Suprapubic skin (tissue), 3 donors: ENCODE measurements around the gene ECE2.

ENCODE experiments used
- CTCF ChIP-seq, 2 donors: fragments of 200-600 bp in 1 of 2; fragments of 450-650 bp in 1 of 2; sonication (generic) in 1 of 2; IDR thresholded peaks; one replicate each; pipeline ENCODE4 v1.5.1; 2016 to 2019; ENCODE audit warnings: antibody characterized with exemption in 2 of 2, mild to moderate bottlenecking in 1 of 2, moderate library complexity in 1 of 2
- POLR2A ChIP-seq, 2 donors: fragments of 450-650 bp; IDR thresholded peaks; one replicate each; pipeline ENCODE4 v1.6.1; 2017; ENCODE audit warnings: antibody characterized with exemption in 2 of 2, mild to moderate bottlenecking in 2 of 2, moderate library complexity in 2 of 2

- no peak for TF ChIP-seq CTCF (IDR thresholded peaks at IDR 0.05)
- no peak for TF ChIP-seq POLR2A (IDR thresholded peaks at IDR 0.05)
Measured at GRCh38 chr3:184336547-184337398, 61.0 kb downstream of the ECE2 start.
